Measurements from ENCODE around the gene CCDC90B.
A peak's percentile ranks its signal among the peaks of the same experiment; 100 is the strongest.
"Not testable (repeated sequence)": the region's sequence is repeated elsewhere in the genome, so short reads cannot be mapped to it uniquely, and the experiment has no call there.

Gene CCDC90B

GRCh38 chr11:83285771-83286528 is at the start of gene CCDC90B:
TSS of gene CCDC90B (minus strand) at chr11:83286367. CDS start at chr11:83285972, 395 bp downstream.
- DNase-seq (ENCODE audit: low read depth, low spot score), result peak; percentile 98

GRCh38 chr11:83335446-83336070 is 49.4 kb upstream of the CCDC90B start:
- no peak for DNase-seq (ENCODE audit: low read depth, low spot score)

- DNase-seq (ENCODE audit: low read depth, low spot score), result no peak
These were observed 44.1 kb upstream of the CCDC90B start for GRCh38 chr11:83330303-83330702.

- DNase-seq (ENCODE audit: low read depth, low spot score), result peak; percentile 58
These were observed 40.2 kb upstream of the CCDC90B start for GRCh38 chr11:83326326-83326725.

GRCh38 chr11:83319346-83319745 is 33.2 kb upstream of the CCDC90B start:
- no peak for DNase-seq (ENCODE audit: low read depth, low spot score)

DNA sequence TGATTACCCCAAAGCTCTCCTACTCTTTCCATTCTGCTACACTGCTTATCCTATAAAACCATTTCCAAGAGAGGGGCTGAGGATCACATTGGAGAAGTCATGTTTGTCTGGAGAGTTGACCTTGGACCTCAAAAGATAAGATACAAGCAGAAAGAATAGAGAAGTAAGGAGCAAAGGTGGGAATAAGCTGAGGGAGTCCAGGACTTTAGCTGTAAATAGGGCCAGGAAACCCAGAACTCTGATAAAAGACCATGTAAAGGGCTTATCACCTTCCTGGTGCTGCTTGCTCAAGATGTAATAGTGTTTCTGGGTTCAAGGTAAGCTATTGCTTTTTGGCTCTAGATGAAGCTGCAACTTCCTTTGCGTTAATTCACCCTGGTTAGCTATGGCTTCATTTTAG is 32.8 kb upstream of the CCDC90B start:
- DNase-seq (ENCODE audit: low read depth, low spot score), result no peak

DNA sequence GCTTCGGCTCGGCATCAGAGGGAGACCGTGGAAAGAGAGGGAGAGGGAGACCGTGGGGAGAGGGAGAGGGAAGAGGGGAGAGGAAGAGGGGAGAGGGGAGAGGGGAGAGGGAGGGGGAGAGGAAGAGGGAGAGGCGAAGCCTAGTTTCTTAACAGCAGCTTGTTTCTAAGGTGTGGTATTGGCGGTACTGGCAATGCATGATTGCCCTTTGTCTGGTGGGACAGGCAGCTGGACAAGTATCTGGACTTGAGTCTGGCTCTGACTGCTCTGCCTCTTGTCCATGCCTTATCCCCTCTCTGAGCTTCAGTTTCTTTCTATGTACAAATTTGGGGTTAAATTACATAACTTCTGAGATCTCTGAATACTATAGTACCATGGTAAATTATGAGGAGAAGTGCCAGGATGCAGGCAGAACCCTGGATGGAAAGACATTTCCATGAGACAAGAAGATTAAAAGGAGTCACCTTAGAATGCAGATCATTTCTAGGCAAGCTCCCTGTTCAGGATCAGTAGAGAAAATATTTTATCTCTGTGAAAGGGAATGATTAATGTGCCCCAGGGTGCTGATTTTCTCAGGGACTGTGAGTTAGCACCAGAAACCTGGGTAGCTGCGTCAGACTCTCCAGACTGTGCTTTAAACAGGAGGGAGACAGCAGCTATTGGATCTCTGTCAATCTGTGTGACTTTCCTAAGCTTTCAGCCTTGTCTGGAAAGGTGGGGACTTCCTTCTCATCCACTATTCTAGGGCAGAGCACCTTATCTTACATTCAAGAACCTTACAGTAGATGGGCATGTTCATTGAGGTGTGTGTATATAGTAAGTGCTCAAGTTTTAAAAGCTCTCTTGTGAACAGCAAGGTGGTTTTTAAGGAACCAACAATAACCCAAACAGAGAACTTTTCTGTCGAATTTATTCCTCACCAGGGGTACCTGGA is 31.9 kb upstream of the CCDC90B start:
- DNase-seq (ENCODE audit: low read depth, low spot score), result no peak

GRCh38 chr11:83316897-83317268 is 30.7 kb upstream of the CCDC90B start:
- not testable (repeated sequence) for DNase-seq (ENCODE audit: low read depth, low spot score)

DNA sequence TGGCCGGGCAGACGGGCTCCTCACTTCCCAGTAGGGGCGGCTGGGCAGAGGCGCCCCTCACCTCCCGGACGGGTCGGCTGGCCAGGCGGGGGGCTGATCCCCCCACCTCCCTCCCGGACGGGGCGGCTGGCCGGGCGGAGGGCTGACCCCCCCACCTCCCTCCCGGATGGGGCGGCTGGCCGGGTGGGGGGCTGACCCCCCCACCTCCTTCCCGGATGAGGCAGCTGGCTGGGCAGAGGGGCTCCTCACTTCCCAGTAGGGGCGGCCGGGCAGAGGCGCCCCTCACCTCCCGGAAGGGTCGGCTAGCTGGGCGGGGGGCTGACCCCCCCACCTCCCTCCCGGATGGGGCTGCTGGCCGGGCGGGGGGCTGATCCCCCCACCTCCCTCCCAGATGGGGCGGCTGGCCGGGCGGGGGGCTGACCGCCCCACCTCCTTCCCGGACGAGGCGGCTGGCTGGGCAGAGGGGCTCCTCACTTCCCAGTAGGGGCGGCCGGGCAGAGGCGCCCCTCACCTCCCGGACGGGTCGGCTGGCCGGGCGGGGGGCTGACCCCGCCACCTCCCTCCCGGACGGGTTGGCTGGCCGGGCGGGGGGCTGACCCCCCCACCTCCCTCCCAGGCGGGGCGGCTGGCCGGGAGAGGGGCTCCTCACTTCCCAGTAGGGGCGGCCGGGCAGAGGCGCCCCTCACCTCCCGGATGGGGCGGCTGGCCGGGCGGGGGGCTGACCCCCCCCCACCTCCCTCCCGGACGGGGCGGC is 30.2 kb upstream of the CCDC90B start:
- not testable (repeated sequence) for DNase-seq (ENCODE audit: low read depth, low spot score)

DNA sequence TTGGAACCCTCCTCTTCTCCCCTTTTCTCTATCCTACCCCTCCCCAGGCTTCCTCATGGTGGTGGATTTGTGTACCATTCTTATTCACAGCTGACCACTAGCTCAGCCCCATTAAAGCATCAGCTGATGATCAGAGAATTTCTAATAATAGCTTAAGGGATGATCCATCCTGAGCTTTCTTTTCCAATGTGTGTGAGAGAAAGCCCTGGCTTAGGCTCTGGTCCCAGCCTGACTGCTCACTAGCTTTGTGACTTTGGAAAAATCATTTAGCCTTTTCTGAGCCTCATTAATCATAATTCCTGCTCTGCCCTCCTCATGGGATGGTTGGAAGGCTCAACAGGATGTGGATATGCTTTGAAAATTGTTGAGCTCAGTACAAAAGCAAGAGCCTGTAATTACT is 26.3 kb upstream of the CCDC90B start:
- DNase-seq (ENCODE audit: low read depth, low spot score), result no peak

DNA sequence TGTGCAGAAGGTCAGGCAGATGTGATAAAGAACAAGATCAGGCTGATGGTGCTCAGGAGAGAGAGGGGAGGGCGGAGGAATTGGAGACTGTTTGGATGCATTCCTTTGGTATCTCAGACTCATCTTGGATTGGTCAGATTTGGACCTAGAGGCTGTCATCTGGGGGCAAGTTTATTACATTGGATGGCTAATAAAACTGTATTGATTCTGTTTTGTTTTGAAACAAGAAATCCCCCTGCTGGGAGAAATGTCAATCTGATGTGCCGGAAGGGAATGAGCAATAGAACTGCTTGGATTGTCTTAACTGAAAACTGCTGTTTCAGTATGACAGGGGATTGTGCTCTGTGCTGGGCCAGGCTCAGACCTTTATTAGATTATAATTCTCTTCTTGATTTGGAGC is 25.5 kb upstream of the CCDC90B start:
- no peak for DNase-seq (ENCODE audit: low read depth, low spot score)

- no peak for DNase-seq (ENCODE audit: low read depth, low spot score)
These were observed 24.6 kb upstream of the CCDC90B start for GRCh38 chr11:83310718-83311117.

- not testable (repeated sequence) for DNase-seq (ENCODE audit: low read depth, low spot score)
These were observed 22.4 kb upstream of the CCDC90B start for GRCh38 chr11:83308536-83308935.

GRCh38 chr11:83306200-83307080 is 20.3 kb upstream of the CCDC90B start:
- no peak for DNase-seq (ENCODE audit: low read depth, low spot score)

GRCh38 chr11:83303316-83303715 is 17.1 kb upstream of the CCDC90B start:
- DNase-seq (ENCODE audit: low read depth, low spot score), result no peak

DNA sequence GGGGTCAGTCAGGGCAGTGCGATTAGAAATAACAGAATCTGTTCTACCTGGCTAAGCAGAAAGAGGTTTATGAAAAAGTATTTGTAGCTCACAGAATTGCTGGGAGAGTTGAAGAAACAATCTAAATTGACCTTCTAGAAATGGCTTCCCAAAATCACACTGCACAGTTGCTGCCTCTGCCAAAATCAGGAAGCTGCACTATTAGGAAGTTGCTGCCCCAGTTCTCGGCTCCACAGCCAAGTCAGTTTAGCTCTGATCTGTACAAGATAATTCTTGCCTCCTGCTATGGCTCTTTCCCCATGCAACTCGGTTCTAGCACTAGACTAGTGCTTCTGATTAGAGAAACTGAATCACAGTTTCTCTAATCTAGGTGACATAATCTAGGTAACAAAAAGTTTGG is 16.0 kb upstream of the CCDC90B start:
- DNase-seq (ENCODE audit: low read depth, low spot score), result no peak

DNA sequence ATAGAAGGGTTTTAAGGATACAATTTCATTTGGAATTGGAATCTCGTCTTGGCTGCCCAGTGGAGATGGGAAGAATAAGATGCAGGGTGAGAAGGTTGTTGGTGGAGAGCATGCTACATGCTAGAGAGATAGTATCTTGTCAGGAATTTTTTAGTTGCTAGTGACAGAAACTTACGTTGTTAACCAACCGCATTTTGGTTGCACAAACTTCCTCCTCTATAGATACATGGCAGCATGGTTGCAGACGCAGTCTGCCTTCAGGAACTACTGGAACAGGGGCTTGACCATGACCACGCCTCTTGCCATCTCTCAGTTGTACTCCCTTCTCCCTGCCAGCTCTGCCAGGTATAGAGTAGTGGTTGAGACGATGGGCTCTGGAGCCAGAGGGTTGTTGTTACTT is 13.5 kb upstream of the CCDC90B start:
- DNase-seq (ENCODE audit: low read depth, low spot score), result no peak

- DNase-seq (ENCODE audit: low read depth, low spot score), result no peak
These were observed 8.0 kb upstream of the CCDC90B start for GRCh38 chr11:83294208-83294607.

GRCh38 chr11:83293457-83293774 is 7.2 kb upstream of the CCDC90B start:
- no peak for DNase-seq (ENCODE audit: low read depth, low spot score)

DNA sequence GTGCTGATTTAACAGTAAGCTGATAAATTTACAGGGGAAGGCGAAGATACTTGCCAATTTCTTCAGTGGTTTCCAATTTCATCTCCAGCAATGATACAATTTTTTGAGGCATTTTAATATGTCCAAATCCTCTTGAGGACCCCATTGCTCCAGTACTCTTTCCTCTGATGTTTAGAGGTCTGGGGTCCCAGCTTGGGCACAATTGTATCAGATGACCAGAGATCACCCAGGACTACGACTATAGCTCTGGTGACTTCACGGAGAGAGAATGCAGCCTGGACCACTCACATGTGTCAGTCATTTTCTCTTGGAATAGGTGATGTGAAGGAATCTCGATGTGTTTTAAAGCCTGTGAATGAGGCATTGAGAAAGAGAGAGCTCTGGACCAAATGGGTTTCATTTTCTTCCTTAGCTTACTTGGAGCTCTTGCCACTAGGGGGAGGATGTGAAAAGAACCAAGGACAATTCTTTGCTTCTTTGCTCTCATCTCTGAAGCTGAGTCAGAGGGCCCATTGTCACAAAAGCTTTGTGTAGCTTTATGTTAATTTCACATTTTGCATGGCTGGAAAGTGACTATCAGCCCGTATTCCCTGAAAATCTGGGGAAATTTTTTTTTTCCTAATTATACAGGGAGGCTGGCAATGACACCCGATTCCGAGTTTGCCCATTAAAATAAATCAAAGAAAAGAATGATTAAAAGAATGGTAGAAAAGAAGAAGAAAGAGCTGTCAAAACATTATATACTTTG is 6.7 kb upstream of the CCDC90B start:
- peak; percentile 44 for DNase-seq (ENCODE audit: low read depth, low spot score)

Data from ELF-1 (cell line).